SHP77 treated with DMSO at 0.1 percent for 48 hours (cell line): ENCODE measurements around the gene TTC32.
"Not testable (repeated sequence)": the region's sequence is repeated elsewhere in the genome, so short reads cannot be mapped to it uniquely, and the experiment has no call there.

Experiments
- DNase-seq: peaks from one replicate; lab custom pipeline; 2025; lab: John Stamatoyannopoulos, UW

Gene TTC32

GRCh38 chr2:19899985-19900930 is 1.5 kb downstream of the TTC32 start:
- DNase-seq = no peak

- DNase-seq = no peak
Observed at GRCh38 chr2:19898592-19899329, 3.0 kb downstream of the TTC32 start.

- DNase-seq = no peak
Observed at GRCh38 chr2:19897623-19898245, 4.0 kb downstream of the TTC32 start.

GRCh38 chr2:19895535-19895934 is 6.2 kb downstream of the TTC32 start:
- DNase-seq = no peak

GRCh38 chr2:19894134-19894792 is 7.5 kb downstream of the TTC32 start:
- DNase-seq = no peak

- no peak for DNase-seq
Observed at GRCh38 chr2:19893520-19894133, 8.2 kb downstream of the TTC32 start.

GRCh38 chr2:19891971-19892370 is 9.8 kb downstream of the TTC32 start:
- DNase-seq = not testable (repeated sequence)

GRCh38 chr2:19890104-19890503 is 11.7 kb downstream of the TTC32 start:
- DNase-seq = no peak

- DNase-seq = no peak
Observed at GRCh38 chr2:19888831-19889230, 13.0 kb downstream of the TTC32 start.

- no peak for DNase-seq
Observed at GRCh38 chr2:19887510-19887909, 14.3 kb downstream of the TTC32 start.

GRCh38 chr2:19886261-19886660 is 15.5 kb downstream of the TTC32 start:
- no peak for DNase-seq

- no peak for DNase-seq
Observed at GRCh38 chr2:19885791-19886190, 16.0 kb downstream of the TTC32 start.

GRCh38 chr2:19883971-19884720 is 17.6 kb downstream of the TTC32 start:
- no peak for DNase-seq

GRCh38 chr2:19883486-19883885 is 18.3 kb downstream of the TTC32 start:
- no peak for DNase-seq

GRCh38 chr2:19882286-19882685 is 19.5 kb downstream of the TTC32 start:
- DNase-seq = no peak

- no peak for DNase-seq
Observed at GRCh38 chr2:19881908-19882265, 19.9 kb downstream of the TTC32 start.

GRCh38 chr2:19881221-19881907 is 20.4 kb downstream of the TTC32 start:
- DNase-seq = no peak

GRCh38 chr2:19880191-19880590 is 21.6 kb downstream of the TTC32 start:
- not testable (repeated sequence) for DNase-seq

- no peak for DNase-seq
Observed at GRCh38 chr2:19879120-19879519, 22.7 kb downstream of the TTC32 start.

GRCh38 chr2:19878268-19879046 is 23.3 kb downstream of the TTC32 start:
- no peak for DNase-seq
